ENCODE results near the gene SHOC2.

Gene SHOC2

GRCh38 chr10:110983466-110983865, 64.1 kb downstream of the SHOC2 start:
- no peak for DNase-seq (ENCODE audit: low read depth)

DNA sequence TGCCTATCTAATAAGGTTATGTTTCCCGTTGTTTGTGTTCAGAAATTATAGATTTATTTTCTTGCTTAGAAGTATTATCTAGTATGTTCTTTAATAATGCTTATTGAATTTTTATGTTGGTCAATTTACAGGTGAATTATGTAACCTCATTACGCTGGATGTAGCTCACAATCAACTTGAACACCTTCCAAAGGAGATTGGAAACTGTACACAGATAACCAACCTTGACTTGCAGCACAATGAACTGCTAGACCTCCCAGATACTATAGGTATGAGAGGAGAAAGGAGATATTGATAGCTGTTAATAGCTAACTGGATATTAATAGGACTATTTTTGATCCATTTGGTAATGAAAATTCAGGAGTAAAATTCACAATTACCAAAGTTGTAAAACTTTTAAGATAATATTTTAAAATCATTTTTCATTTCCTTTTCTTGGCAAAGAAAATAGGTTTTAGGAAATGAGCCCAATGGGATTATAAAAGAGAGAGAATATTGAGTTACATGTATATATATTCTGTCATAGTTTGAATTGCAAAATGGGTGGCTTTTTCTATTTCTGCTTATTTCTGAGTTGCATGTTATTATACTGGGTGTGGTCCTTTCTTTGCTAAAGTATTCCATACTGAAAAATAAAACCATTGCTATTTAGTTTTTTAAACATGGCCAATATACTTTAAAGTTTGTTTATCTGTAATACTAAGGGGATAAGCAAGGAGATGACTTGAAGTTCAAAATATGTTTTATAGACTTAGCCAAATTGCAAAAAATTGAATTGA, 66.3 kb downstream of the SHOC2 start:
- no peak for DNase-seq (ENCODE audit: low read depth)

DNA sequence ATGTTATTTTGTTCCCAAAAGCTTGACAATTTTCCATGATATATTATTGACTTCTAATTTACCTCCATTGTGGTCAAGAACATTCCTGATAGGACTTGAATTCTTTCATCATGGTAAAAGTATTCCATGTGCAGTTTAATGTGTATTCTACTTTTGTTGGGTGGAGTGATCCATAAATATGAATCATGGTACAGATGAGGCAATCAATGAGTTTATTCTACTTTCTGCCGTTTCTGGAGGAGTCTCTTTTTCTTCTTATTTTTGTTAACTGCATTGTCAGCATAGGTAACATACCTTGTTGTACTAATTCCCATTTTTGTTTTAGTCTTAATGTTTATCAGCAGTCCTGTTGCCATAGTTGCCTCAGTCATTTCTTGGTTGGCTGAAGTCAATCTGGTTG, 69.6 kb downstream of the SHOC2 start:
- no peak for DNase-seq (ENCODE audit: low read depth)

- DNase-seq (ENCODE audit: low read depth) = no peak
These were observed 72.8 kb downstream of the SHOC2 start for GRCh38 chr10:110992006-110992800.

DNA sequence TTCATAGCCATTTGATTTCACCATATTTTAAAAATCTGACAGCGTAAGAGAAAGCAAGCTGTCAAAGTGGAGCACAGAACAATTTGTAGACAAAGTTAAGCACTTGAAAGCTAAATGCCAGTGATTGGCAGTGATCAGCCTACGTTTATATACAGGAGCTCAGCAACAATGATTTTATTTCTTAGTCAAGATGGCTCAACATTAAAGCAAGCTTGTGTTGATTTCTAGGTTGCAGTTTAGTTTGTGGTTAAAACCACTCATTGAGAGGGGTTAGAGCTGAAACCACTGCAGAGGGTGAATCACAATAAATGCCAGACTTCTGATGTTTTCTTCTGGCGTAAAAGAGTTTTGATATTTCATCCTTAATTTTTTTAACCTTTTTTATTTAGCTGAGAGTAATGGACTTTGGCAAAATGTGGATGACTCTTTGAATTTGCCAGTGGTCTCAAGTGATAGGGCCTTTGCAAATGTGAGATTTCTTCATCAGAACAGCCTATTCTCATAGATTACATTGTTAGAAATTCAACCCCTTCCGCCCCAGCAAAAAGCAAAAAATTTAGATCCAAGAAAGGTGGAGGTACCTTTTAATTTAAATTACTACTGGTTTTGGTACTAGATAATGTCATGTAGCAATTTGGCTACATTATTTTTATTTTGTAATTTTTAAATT, 73.8 kb downstream of the SHOC2 start:
- no peak for DNase-seq (ENCODE audit: low read depth)

GRCh38 chr10:110994406-110995086, 75.1 kb downstream of the SHOC2 start:
- DNase-seq (ENCODE audit: low read depth) = no peak

GRCh38 chr10:110995301-110995700, 75.9 kb downstream of the SHOC2 start:
- DNase-seq (ENCODE audit: low read depth) = no peak

GRCh38 chr10:110996256-110996655, 76.9 kb downstream of the SHOC2 start:
- no peak for DNase-seq (ENCODE audit: low read depth)

DNA sequence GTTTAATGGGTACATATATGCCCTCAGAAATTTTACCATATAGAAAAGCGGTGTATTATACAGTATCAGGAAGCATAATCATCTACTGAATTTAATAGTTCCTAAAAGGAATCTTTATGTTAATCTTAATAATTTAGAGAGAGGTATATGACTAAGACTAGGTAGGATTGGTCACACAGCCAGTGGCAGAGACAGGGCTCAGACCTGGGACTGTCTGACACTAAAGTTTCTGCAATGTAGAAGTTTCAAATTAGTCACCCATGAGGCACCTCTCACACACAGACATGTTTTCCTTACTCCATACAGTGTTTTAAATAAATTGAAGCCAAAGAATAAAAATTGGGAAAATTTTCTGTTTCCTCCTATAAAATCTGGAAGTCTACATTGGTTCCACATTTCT, 84.6 kb downstream of the SHOC2 start:
- DNase-seq (ENCODE audit: low read depth) = no peak

DNA sequence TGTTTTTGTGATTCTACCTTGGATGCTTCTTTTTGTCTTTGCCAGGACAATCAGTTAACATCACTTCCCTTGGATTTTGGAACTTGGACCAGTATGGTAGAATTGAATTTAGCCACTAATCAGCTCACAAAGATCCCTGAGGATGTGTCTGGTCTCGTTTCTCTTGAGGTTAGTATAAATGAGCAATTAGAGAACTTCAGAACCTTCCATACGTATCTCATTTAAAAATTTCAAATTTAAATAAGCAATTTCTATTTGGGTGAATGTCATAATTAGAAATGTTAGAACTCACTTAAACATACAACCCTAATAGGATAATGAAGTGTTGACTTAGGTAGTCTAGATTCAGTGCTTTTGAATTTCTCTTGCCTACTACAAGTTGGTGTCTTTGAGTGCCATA, 88.1 kb downstream of the SHOC2 start:
- no peak for DNase-seq (ENCODE audit: low read depth)

GRCh38 chr10:111015181-111015580, 95.8 kb downstream of the SHOC2 start:
- no peak for DNase-seq (ENCODE audit: low read depth)

- no peak for DNase-seq (ENCODE audit: low read depth)
These were observed 97.7 kb downstream of the SHOC2 start for GRCh38 chr10:111017098-111017497.

DNA sequence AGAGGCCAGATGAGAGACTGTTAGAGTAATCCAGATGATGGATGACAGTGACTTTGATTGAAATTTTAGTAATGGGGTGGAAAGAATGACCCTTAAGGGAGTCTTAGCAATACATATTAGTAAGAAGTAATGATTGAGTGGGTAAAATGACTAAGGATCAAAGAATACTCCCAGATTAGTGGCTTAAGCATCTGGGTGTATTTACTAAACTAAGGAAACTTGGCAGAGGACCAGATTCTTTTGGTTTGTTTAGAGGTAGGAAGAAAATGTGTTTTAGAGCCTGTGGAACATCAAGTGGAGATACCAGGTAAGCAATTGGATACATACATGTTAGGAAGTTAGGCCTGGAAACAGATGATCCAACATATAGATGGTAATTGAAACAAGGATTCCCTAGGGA, 98.6 kb downstream of the SHOC2 start:
- no peak for DNase-seq (ENCODE audit: low read depth)

DNA sequence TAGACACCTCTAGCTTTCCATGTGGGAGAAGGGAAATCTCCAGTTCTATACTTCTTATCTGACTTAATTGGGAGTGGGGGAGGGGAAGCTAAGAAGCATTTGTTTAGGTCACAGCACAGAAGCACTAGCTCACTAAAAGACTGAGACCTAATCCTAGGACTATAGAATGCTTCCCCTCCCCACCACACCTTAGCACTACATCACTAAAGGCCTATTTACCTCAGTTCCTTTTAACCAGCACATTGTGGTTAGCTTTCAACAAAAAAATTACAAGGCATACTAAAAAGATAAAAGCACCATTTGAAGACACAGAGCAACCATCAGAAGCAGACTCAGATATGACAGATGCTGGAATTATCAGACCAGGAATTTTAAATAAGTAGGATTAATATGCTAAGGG, 103.7 kb downstream of the SHOC2 start:
- no peak for DNase-seq (ENCODE audit: low read depth)

- no peak for DNase-seq (ENCODE audit: low read depth)
These were observed 110.8 kb downstream of the SHOC2 start for GRCh38 chr10:111030042-111030750.

GRCh38 chr10:111034598-111035310, 115.3 kb downstream of the SHOC2 start:
- DNase-seq (ENCODE audit: low read depth) = no peak

DNA sequence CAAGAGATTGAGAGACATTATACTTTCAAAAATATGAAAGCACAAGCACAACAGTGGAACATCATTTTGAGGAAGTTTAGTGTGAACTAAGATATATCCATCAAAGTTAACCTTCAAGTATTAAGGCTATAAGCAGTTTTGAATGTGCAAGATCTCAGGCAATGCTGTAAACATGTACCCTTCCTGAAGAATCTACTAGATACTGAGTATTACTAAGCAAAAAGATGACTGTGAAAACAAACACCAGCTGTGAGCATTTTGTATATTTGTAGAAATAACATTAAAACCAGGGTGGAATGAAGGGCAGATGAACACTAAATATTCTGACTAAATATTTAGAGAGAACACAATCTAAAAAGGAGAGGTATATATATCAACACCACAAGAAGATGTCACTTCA, 116.1 kb downstream of the SHOC2 start:
- DNase-seq (ENCODE audit: low read depth) = no peak

GRCh38 chr10:111037858-111038257, 118.5 kb downstream of the SHOC2 start:
- no peak for DNase-seq (ENCODE audit: low read depth)

DNA sequence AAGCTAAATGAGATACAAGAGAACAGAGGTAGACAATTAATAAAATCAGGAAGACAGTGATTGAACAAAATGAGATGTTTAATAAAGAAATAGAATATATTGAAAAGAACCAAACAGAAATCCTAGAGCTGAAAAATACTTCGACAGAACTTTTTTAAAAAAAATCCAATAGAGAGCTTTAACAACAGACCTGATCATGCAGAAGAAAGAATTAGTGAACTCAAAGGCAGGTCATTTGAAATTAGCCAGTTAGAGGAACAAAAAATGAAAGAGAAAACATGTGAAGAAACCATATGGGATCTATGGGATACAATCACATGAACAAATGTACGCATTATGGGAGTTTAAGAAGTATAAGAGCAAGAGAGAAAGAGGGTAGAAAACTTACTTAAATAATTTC, 120.1 kb downstream of the SHOC2 start:
- DNase-seq (ENCODE audit: low read depth) = no peak

DNA sequence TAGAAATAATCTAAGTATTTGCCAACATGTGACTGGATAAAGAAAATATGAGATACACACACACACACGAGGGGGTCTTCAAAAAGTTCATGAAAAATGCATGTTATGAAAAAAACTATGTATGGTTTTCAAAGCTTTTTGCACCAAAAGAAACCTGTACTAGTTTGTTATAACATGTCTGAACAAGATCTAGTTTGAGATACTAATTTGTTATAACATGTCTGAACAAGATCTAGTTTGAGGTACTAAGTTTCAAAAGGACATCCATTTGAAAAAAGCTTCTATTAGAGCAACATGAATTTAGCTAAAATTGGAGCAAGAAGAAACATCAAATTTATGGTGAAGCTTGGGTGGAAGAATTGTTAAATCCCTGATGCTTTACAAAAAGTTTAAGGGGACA, 137.6 kb downstream of the SHOC2 start:
- no peak for DNase-seq (ENCODE audit: low read depth)

Measured in T-helper 22 cell (primary cell).